HCT116 (cell line): ENCODE results near the gene NDUFS7. TPM values are rescaled to one million over a fixed set of nuclear protein-coding genes. Genes with fewer than 3 reads are reported as not detected.
A peak's percentile ranks its signal among the peaks of the same experiment; 100 is the strongest.

Source experiments
- ATAC-seq: fragments of 200-7000 bp; cut with Tn5 transposase; 2 replicates; pipeline ENCODE4 v1.9.1; 2020; ENCODE audit warnings: mild to moderate bottlenecking, moderate library complexity
- BruUV-seq: library from RNA; stranded (reverse); fragments of 400-500 nt; replicated peaks from 2 replicates; lab custom pipeline; 2021; lab: Mats Ljungman, UMichigan
- CTCF ChIA-PET: fragments of 300-600 bp; sonication (Branson Sonifier 250); formaldehyde crosslinking; loops from one replicate; lab custom pipeline; 2021; ENCODE audit warnings: antibody characterized with exemption; lab: Charles Lee
- POLR2A ChIA-PET: fragments of 300-600, 350-600 bp; sonication (Branson Sonifier 250); formaldehyde crosslinking; loops from one replicate; lab custom pipeline; 2021; ENCODE audit warnings: antibody characterized with exemption; lab: Charles Lee
- RAD21 ChIA-PET, 2 experiments: fragments of 300-600 bp; sonication (Branson Sonifier 250); formaldehyde crosslinking; loops; one replicate each; lab custom pipeline; 2023; ENCODE audit warnings: low total read pairs in 2 of 2; ENCODE audit not compliant: uncharacterized antibody in 2 of 2, unreplicated experiment in 2 of 2, low non-redundant PET in 1 of 2; lab: Charles Lee
- DNase-seq: peaks from one replicate; pipeline ENCODE4 v3.0.0-alpha.2; 2010; ENCODE audit warnings: low read depth, low spot score
- H2AFZ ChIP-seq: fragments of 200-600 bp; shearing (Covaris generic), sonication (generic); 2 replicates; pipeline ENCODE4 v1.6.1; 2017; ENCODE audit warnings: low read depth, mixed run types, mixed read lengths, antibody characterized with exemption, low read length; ENCODE audit not compliant: poor library complexity, severe bottlenecking
- H3K27ac ChIP-seq: 2 replicates; pipeline ENCODE4 v1.5.1; 2012; ENCODE audit warnings: low read depth, low read length
- H3K27me3 ChIP-seq: fragments of 200-600 bp; sonication (generic); 2 replicates; pipeline ENCODE4 v1.6.1; 2016; ENCODE audit warnings: mixed run types, low read length, mixed read lengths; ENCODE audit not compliant: insufficient read depth
- H3K36me3 ChIP-seq, 2 experiments: fragments of 200-500 bp in 1 of 2; fragments of 200-600 bp in 1 of 2; sonication (Bioruptor generic) in 1 of 2; sonication (generic) in 1 of 2; 2 replicates each; pipeline versions ENCODE4 v1.5.1 to v1.6.1; 2014 to 2016; ENCODE audit warnings: low read length in 2 of 2, inconsistent platforms in 1 of 2, mixed read lengths in 1 of 2, mixed run types in 1 of 2; ENCODE audit not compliant: insufficient read depth in 2 of 2, control insufficient read depth in 1 of 2
- H3K4me1 ChIP-seq, 2 experiments: fragments of 200-600 bp in 1 of 2; sonication (generic) in 1 of 2; 2 replicates each; pipeline versions ENCODE4 v1.5.1 to v1.6.1; 2012 to 2017; ENCODE audit warnings: low read length in 2 of 2, inconsistent platforms in 1 of 2, mild to moderate bottlenecking in 1 of 2, mixed read lengths in 1 of 2, mixed run types in 1 of 2, moderate library complexity in 1 of 2; ENCODE audit not compliant: insufficient read depth in 2 of 2, control insufficient read depth in 1 of 2
- H3K4me2 ChIP-seq: fragments of 200-600 bp; sonication (generic); 2 replicates; pipeline ENCODE4 v1.6.1; 2017; ENCODE audit warnings: mixed run types, low read length, mixed read lengths
- H3K4me3 ChIP-seq, 2 experiments: fragments of 200-600 bp in 1 of 2; sonication (generic) in 1 of 2; replicated peaks in 1 of 2; 2 replicates each; pipeline ENCODE4 v1.5.1; 2011 to 2016; ENCODE audit warnings: low read length in 2 of 2, control low read depth in 1 of 2, low read depth in 1 of 2, mild to moderate bottlenecking in 1 of 2, mixed read lengths in 1 of 2, mixed run types in 1 of 2
- H3K79me2 ChIP-seq: fragments of 200-600 bp; sonication (generic); 2 replicates; pipeline ENCODE4 v1.6.1; 2017; ENCODE audit warnings: mild to moderate bottlenecking, mixed run types, low read length, moderate library complexity, mixed read lengths; ENCODE audit not compliant: insufficient read depth
- H3K9ac ChIP-seq: fragments of 200-600 bp; sonication (generic); 2 replicates; pipeline ENCODE4 v1.6.1; 2016; ENCODE audit warnings: low read length, mixed read lengths
- H3K9me2 ChIP-seq: fragments of 200-600 bp; sonication (generic), shearing (Covaris generic); 2 replicates; pipeline ENCODE4 v1.6.1; 2017; ENCODE audit warnings: mixed run types, mild to moderate bottlenecking, moderate library complexity; ENCODE audit not compliant: insufficient read depth
- H3K9me3 ChIP-seq, 2 experiments: fragments of 200-500 bp in 1 of 2; fragments of 200-600 bp in 1 of 2; sonication (Bioruptor generic) in 1 of 2; sonication (generic) in 1 of 2; 2 replicates each; pipeline ENCODE4 v1.6.1; 2014 to 2017; ENCODE audit warnings: low read length in 2 of 2, mixed read lengths in 2 of 2, inconsistent platforms in 1 of 2, low read depth in 1 of 2, mild to moderate bottlenecking in 1 of 2, mixed run types in 1 of 2, moderate library complexity in 1 of 2; ENCODE audit not compliant: control insufficient read depth in 1 of 2, insufficient read depth in 1 of 2
- H4K20me1 ChIP-seq: fragments of 200-600 bp; sonication (generic), shearing (Covaris generic); 2 replicates; pipeline ENCODE4 v1.6.1; 2017; ENCODE audit warnings: mixed run types, mild to moderate bottlenecking, moderate library complexity; ENCODE audit not compliant: insufficient read depth
- ATF3 ChIP-seq: IDR thresholded peaks from 2 replicates; pipeline ENCODE4 v1.6.1; 2012
- ELF1 ChIP-seq: IDR thresholded peaks from 2 replicates; pipeline ENCODE4 v1.6.1; 2012; ENCODE audit warnings: low read depth, borderline replicate concordance
- EZH2 ChIP-seq: fragments of 200-600 bp; sonication (generic); IDR thresholded peaks from 2 replicates; pipeline ENCODE4 v1.6.1; 2017; ENCODE audit warnings: antibody characterized with exemption, mixed run types
- EZH2phosphoT487 ChIP-seq: fragments of 200-600 bp; IDR thresholded peaks from 2 replicates; pipeline ENCODE4 v1.6.1; 2018; ENCODE audit warnings: antibody characterized with exemption, borderline replicate concordance
- POLR2A ChIP-seq: IDR thresholded peaks from 2 replicates; pipeline ENCODE4 v1.7.0; 2011; ENCODE audit warnings: borderline replicate concordance; ENCODE audit not compliant: insufficient read depth, insufficient read length; ENCODE audit errors: extremely low read depth
- REST ChIP-seq: IDR thresholded peaks from 2 replicates; pipeline ENCODE4 v1.6.1; 2012; ENCODE audit warnings: low read depth
- SP1 ChIP-seq: IDR thresholded peaks from 2 replicates; pipeline ENCODE4 v1.6.1; 2012; ENCODE audit warnings: low read depth
- TCF7L2 ChIP-seq: IDR thresholded peaks from 2 replicates; pipeline ENCODE4 v1.7.0; 2011; ENCODE audit warnings: borderline replicate concordance, inconsistent platforms; ENCODE audit not compliant: insufficient read depth, insufficient read length; ENCODE audit errors: extremely low read depth
- YY1 ChIP-seq: IDR thresholded peaks from 2 replicates; pipeline ENCODE4 v1.6.1; 2011; ENCODE audit warnings: low read length, low read depth, moderate library complexity, mild to moderate bottlenecking; ENCODE audit not compliant: insufficient replicate concordance; ENCODE audit errors: extremely low read depth
- ZFX ChIP-seq: fragments of 450-650 bp; IDR thresholded peaks from 2 replicates; pipeline ENCODE4 v1.6.1; 2017
- intact Hi-C: fragments of 100-400 bp; cut with micrococcal nuclease; formaldehyde crosslinking; loops from 2 replicates; pipeline ENCODE4 v1.10.0; 2022
- total RNA-seq: library from RNA; stranded (reverse); gene quantifications from one replicate; pipeline ENCODE4 v1.2.1, GENCODE V29; 2021; ENCODE audit not compliant: unreplicated experiment
- TF ChIP-seq, protein P1 (sequence below): IDR thresholded peaks from 2 replicates; pipeline ENCODE4 v1.6.1; 2011; ENCODE audit warnings: mild to moderate bottlenecking, low read length, moderate library complexity; ENCODE audit not compliant: insufficient replicate concordance; ENCODE audit errors: extremely low read depth

NDUFS7 gene
- total RNA-seq, 1 experiment from 2014 or later: 114 TPM

GRCh38 chr19:1425102-1425837 lies 41.6 kb downstream of the NDUFS7 start:
- no peak overlapping the region for H3K9ac ChIP-seq
- TF ChIP-seq REST (no peak), SP1 (no peak)
- H3K9me3 ChIP-seq: no peaks in the 10 kb centered on the region
- H3K4me3 ChIP-seq: no peak overlapping the region
- ChIA-PET CTCF (no interaction called here), RAD21 (no interaction called here), POLR2A (no interaction called here)
- H4K20me1 ChIP-seq: no peaks in the 10 kb centered on the region
- H2AFZ ChIP-seq: no peak overlapping the region
- H3K27ac ChIP-seq: no peak overlapping the region
- H3K4me2 ChIP-seq: no peak overlapping the region
- DNase-seq (no peak), ATAC-seq (no peak)
- H3K36me3 ChIP-seq: peaks cover 52 to 76% of the 10 kb centered on the region in 2 experiments
- H3K79me2 ChIP-seq: peaks cover 97% of the 10 kb centered on the region
- no TSS peak for BruUV-seq
- H3K27me3 ChIP-seq: no peaks in the 10 kb centered on the region
- intact Hi-C loops: no loop called here
- H3K9me2 ChIP-seq: no peaks in the 10 kb centered on the region
- H3K4me1 ChIP-seq: no peaks in the 10 kb centered on the region

GRCh38 chr19:1425902-1426301 lies 42.2 kb downstream of the NDUFS7 start:
- Histone ChIP-seq H2AFZ (no peak overlapping the region), H3K79me2 (peaks cover 93% of the 10 kb centered on the region), H3K27me3 (no peaks in the 10 kb centered on the region), H3K4me1 (no peaks in the 10 kb centered on the region), H3K9me2 (no peaks in the 10 kb centered on the region), H4K20me1 (no peaks in the 10 kb centered on the region), H3K9me3 (no peaks in the 10 kb centered on the region), H3K4me3 (no peak overlapping the region), H3K4me2 (no peak overlapping the region), H3K27ac (no peak overlapping the region), H3K9ac (no peak overlapping the region), H3K36me3 (peaks cover 47 to 69% of the 10 kb centered on the region in 2 experiments)
- intact Hi-C loops: no loop called here
- CTCF ChIA-PET: no interaction called here
- BruUV-seq: TSS peak; percentile 4
- POLR2A ChIA-PET: no interaction called here
- ATAC-seq (no peak), DNase-seq (no peak)
- TF ChIP-seq YY1: no peak
- TF ChIP-seq EZH2: no peak
- no peak for TF ChIP-seq POLR2A
- TF ChIP-seq EZH2phosphoT487: no peak
- TF ChIP-seq SP1: no peak
- TF ChIP-seq ELF1: no peak
- no peak for TF ChIP-seq ZFX
- TF ChIP-seq, protein P1, sequence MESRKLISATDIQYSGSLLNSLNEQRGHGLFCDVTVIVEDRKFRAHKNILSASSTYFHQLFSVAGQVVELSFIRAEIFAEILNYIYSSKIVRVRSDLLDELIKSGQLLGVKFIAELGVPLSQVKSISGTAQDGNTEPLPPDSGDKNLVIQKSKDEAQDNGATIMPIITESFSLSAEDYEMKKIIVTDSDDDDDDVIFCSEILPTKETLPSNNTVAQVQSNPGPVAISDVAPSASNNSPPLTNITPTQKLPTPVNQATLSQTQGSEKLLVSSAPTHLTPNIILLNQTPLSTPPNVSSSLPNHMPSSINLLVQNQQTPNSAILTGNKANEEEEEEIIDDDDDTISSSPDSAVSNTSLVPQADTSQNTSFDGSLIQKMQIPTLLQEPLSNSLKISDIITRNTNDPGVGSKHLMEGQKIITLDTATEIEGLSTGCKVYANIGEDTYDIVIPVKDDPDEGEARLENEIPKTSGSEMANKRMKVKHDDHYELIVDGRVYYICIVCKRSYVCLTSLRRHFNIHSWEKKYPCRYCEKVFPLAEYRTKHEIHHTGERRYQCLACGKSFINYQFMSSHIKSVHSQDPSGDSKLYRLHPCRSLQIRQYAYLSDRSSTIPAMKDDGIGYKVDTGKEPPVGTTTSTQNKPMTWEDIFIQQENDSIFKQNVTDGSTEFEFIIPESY: no peak
- TF ChIP-seq ATF3: no peak
- TF ChIP-seq TCF7L2: no peak
- RAD21 ChIA-PET: no interaction called here
